Choroid plexus epithelial cell (primary cell): ENCODE results near the gene LGALS4.
"Not testable (repeated sequence)": the region's sequence is repeated elsewhere in the genome, so short reads cannot be mapped to it uniquely, and the experiment has no call there.

ENCODE experiments used
- DNase-seq: peaks from one replicate; pipeline ENCODE4 v3.0.0-alpha.2; 2010; ENCODE audit warnings: low read depth
- H3K4me3 ChIP-seq: 2 replicates; pipeline ENCODE4 v1.5.1; 2011; ENCODE audit warnings: low read depth, mild to moderate bottlenecking, control low read depth, low read length, moderate library complexity
- CTCF ChIP-seq: conservative IDR thresholded peaks from 2 replicates; pipeline ENCODE4 v1.5.1; 2011; ENCODE audit warnings: low read depth, mild to moderate bottlenecking, control low read depth, inconsistent platforms, low read length, moderate library complexity

The LGALS4 gene

GRCh38 chr19:38808741-38809140 is 4.0 kb downstream of the LGALS4 start:
- no peak overlapping the region for H3K4me3 ChIP-seq
- no peak for DNase-seq
- no peak for TF ChIP-seq CTCF

- not testable (repeated sequence) for H3K4me3 ChIP-seq, DNase-seq
These were observed 5.2 kb downstream of the LGALS4 start for GRCh38 chr19:38807374-38808098.

- no peak overlapping the region for H3K4me3 ChIP-seq
- no peak for DNase-seq
- no peak for TF ChIP-seq CTCF
These were observed 6.4 kb downstream of the LGALS4 start for GRCh38 chr19:38806371-38806770.

- no peak overlapping the region for H3K4me3 ChIP-seq
- DNase-seq, result no peak
- no peak for TF ChIP-seq CTCF
These were observed 7.6 kb downstream of the LGALS4 start for GRCh38 chr19:38805180-38805579.

- no peak for TF ChIP-seq CTCF
- no peak for DNase-seq
- no peak overlapping the region for H3K4me3 ChIP-seq
These were observed 9.2 kb downstream of the LGALS4 start for GRCh38 chr19:38803543-38803942.

GRCh38 chr19:38801359-38802095 is 11.2 kb downstream of the LGALS4 start:
- TF ChIP-seq CTCF, result no peak
- DNase-seq, result no peak
- no peak overlapping the region for H3K4me3 ChIP-seq

- no peak for DNase-seq
- no peak for TF ChIP-seq CTCF
- no peak overlapping the region for H3K4me3 ChIP-seq
These were observed 12.0 kb downstream of the LGALS4 start for GRCh38 chr19:38800577-38801347.
